SK-N-SH treated with all-trans-retinoic acid at 6 μM for 48 hours (cell line): ENCODE data around the gene DHX16.

Source experiments
- ESRRG ChIP-seq: fragments of 250-450 bp; sonication (Bioruptor Pico); IDR thresholded peaks from 2 replicates; pipeline ENCODE4 v1.6.1; 2021; ENCODE audit warnings: mild to moderate bottlenecking
- GLIS3 ChIP-seq: fragments of 250-450 bp; sonication (Bioruptor Pico); IDR thresholded peaks from 2 replicates; pipeline ENCODE4 v1.5.0; 2020; ENCODE audit warnings: mild to moderate bottlenecking, moderate library complexity
- ISL1 ChIP-seq: fragments of 250-450 bp; sonication (Bioruptor Pico); IDR thresholded peaks from 2 replicates; pipeline ENCODE4 v2.1.2; 2022; ENCODE audit warnings: mild to moderate bottlenecking, moderate library complexity
- OSR1 ChIP-seq: fragments of 250-450 bp; sonication (Bioruptor Pico); IDR thresholded peaks from 2 replicates; pipeline ENCODE4 v1.8.0; 2022; ENCODE audit warnings: moderate library complexity, mild to moderate bottlenecking, inconsistent platforms
- PATZ1 ChIP-seq: fragments of 250-450 bp; sonication (Bioruptor Pico); IDR thresholded peaks from 2 replicates; pipeline ENCODE4 v1.8.0; 2020; ENCODE audit warnings: mild to moderate bottlenecking, moderate library complexity, borderline replicate concordance
- PPARA ChIP-seq: fragments of 250-450 bp; sonication (Bioruptor Pico); IDR thresholded peaks from 2 replicates; pipeline ENCODE4 v1.5.0; 2020; ENCODE audit warnings: mild to moderate bottlenecking, borderline replicate concordance
- SNAI2 ChIP-seq: fragments of 250-450 bp; sonication (Bioruptor Pico); IDR thresholded peaks from 2 replicates; pipeline ENCODE4 v1.5.0; 2020; ENCODE audit warnings: mild to moderate bottlenecking, moderate library complexity
- TCF4 ChIP-seq: fragments of 250-450 bp; sonication (Bioruptor Pico); IDR thresholded peaks from 2 replicates; pipeline ENCODE4 v1.8.0; 2021; ENCODE audit warnings: mild to moderate bottlenecking, moderate library complexity, borderline replicate concordance
- TOX ChIP-seq: fragments of 250-450 bp; sonication (Bioruptor Pico); IDR thresholded peaks from 2 replicates; pipeline ENCODE4 v1.8.0; 2021; ENCODE audit warnings: mild to moderate bottlenecking, moderate library complexity, borderline replicate concordance
- TSHZ2 ChIP-seq: fragments of 250-450 bp; sonication (Bioruptor Pico); IDR thresholded peaks from 2 replicates; pipeline ENCODE4 v1.5.0; 2020; ENCODE audit warnings: mild to moderate bottlenecking, moderate library complexity
- ZC3H10 ChIP-seq: fragments of 250-450 bp; sonication (Bioruptor Pico); IDR thresholded peaks from 2 replicates; pipeline ENCODE4 v1.5.1; 2021; ENCODE audit warnings: mild to moderate bottlenecking, moderate library complexity

GRCh38 chr6:30654798-30655742 is 17.7 kb downstream of the DHX16 start:
- TF ChIP-seq PATZ1 (CRISPR knock-in tag) (no peak), PPARA (CRISPR knock-in tag) (no peak), SNAI2 (CRISPR knock-in tag) (no peak), TOX (no peak), ISL1 (CRISPR knock-in tag) (no peak), ZC3H10 (CRISPR knock-in tag) (no peak), OSR1 (no peak), ESRRG (CRISPR knock-in tag) (no peak), TSHZ2 (no peak), TCF4 (CRISPR knock-in tag) (no peak), GLIS3 (CRISPR knock-in tag) (no peak)
